GM10248 (cell line): ENCODE data around the gene CISD2.

ENCODE experiments used
- CTCF ChIA-PET: fragments of 300-600 bp; sonication (Branson Sonifier 250); formaldehyde crosslinking; extraction: SDS; loops from one replicate; lab custom pipeline; 2021; ENCODE audit warnings: antibody characterized with exemption; lab: Yijun Ruan, JAX
- POLR2A ChIA-PET: fragments of 350-650 bp; sonication (Branson Sonifier 250); formaldehyde crosslinking; extraction: SDS; loops from one replicate; lab custom pipeline; 2020; ENCODE audit warnings: antibody characterized with exemption; lab: Yijun Ruan, JAX
- DNase-seq: peaks from one replicate; pipeline ENCODE4 v3.0.0; 2012; ENCODE audit errors: extremely low spot score
- TF ChIP-seq, protein P1 (sequence below): IDR thresholded peaks from 2 replicates; pipeline ENCODE4 v1.5.1; 2012; ENCODE audit warnings: mild to moderate bottlenecking, low read depth; ENCODE audit errors: extremely low read depth, missing control alignments, control extremely low read depth

Gene CISD2

DNA sequence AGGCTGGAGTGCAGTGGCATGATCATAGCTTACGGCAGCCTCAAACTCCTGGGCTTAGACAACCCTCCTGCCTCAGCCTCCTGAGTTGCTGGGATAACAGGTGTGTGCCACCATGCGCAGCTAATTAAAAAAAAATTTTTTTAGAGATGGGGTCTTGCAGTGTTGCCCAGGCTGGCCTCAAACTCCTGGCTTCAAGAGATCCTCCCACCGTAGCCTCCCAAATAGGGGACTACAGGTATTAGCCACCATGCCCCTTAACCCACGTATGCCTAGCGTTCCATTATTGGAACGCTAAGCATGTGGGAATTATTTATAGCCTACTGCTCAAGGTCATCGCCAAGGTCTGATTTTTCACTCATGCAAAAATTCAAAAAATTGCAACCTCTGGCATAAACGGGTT is 21.1 kb upstream of the CISD2 start:
- ChIA-PET CTCF (interaction anchor here (1.0 kb wide), 1 partner anchor 10 kb away, joined by 3 read pairs; no protein-coding TSS in a partner anchor), POLR2A (no interaction called here)

GRCh38 chr4:102849579-102850104 is 19.1 kb upstream of the CISD2 start:
- POLR2A ChIA-PET: no interaction called here
- TF ChIP-seq, protein P1, sequence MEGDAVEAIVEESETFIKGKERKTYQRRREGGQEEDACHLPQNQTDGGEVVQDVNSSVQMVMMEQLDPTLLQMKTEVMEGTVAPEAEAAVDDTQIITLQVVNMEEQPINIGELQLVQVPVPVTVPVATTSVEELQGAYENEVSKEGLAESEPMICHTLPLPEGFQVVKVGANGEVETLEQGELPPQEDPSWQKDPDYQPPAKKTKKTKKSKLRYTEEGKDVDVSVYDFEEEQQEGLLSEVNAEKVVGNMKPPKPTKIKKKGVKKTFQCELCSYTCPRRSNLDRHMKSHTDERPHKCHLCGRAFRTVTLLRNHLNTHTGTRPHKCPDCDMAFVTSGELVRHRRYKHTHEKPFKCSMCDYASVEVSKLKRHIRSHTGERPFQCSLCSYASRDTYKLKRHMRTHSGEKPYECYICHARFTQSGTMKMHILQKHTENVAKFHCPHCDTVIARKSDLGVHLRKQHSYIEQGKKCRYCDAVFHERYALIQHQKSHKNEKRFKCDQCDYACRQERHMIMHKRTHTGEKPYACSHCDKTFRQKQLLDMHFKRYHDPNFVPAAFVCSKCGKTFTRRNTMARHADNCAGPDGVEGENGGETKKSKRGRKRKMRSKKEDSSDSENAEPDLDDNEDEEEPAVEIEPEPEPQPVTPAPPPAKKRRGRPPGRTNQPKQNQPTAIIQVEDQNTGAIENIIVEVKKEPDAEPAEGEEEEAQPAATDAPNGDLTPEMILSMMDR: no peak
- CTCF ChIA-PET: interaction anchor here (1.0 to 2.1 kb wide), 3 partner anchors 12 to 17 kb away, joined by 3 to 12 read pairs (median 3); no protein-coding TSS in a partner anchor
- no peak for DNase-seq

More for the DNA sequence above, 21.1 kb upstream of the CISD2 start:
- no peak for DNase-seq
- TF ChIP-seq, protein P1: no peak

DNA sequence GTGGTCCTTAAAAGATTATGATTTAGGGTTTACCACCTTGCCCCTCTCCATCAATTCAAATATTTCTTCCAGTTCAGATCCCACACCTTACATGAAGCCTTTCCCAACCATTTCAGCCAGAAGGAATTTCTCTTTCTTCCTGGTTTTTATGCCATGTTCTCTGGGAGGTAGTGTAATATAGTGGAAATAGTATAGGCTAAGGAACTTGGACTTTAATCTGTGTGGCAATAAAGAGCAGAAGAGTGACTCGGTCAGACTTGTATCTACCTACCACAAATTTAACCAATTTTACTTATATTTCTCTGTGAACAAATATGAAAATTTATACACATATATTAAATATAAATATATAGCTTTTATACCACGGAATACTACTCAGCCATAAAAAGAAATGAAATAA is 18.4 kb upstream of the CISD2 start:
- ChIA-PET POLR2A (interaction anchor here (0.8 kb wide), 1 partner anchor 22 kb away, joined by 4 read pairs; no protein-coding TSS in a partner anchor), CTCF (interaction anchor here (1.0 to 2.1 kb wide), 3 partner anchors 13 to 17 kb away, joined by 3 to 12 read pairs (median 3); no protein-coding TSS in a partner anchor)
- no peak for DNase-seq
- TF ChIP-seq, protein P1: no peak

DNA sequence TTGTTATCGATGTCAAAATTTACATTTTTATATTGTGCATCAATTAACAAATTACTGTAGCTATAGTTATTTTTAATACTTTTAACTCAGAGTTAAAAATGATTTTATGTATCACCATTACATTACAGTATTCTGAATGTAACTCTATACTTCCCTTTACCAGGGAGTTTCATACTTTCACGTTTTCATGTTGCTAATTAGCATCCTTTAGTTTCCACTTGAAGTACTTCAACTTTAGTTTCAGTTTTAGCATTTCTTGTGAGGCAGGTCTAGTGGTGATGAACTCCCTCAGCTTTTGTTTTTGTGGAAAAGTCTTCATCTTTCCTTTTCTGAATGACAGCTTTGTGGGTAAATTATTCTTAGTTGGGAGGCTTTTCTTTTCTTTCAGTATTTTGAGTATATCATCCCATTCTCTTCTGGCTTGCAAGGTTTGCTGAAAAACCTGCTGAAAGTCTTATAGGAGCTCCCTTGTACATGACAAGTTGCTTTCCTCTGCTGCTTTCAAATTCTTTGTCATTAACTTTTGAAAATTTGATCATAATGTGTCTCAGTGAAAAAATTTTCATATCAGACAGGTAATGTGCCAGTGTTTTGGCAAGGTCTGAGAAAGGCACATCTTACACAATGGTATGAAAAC is 9.8 kb upstream of the CISD2 start:
- ChIA-PET CTCF (interaction anchor here (1.0 to 1.6 kb wide), 2 partner anchors 26 to 30 kb away, joined by 3 read pairs; no protein-coding TSS in a partner anchor), POLR2A (no interaction called here)
- TF ChIP-seq, protein P1: no peak
- DNase-seq: no peak

- CTCF ChIA-PET: interaction anchor here (0.8 kb wide), 2 partner anchors 8 to 9 kb away, joined by 3 read pairs; no protein-coding TSS in a partner anchor
- DNase-seq: no peak
- TF ChIP-seq, protein P1: no peak
- POLR2A ChIA-PET: no interaction called here
Observed at GRCh38 chr4:102860611-102861324, 8.0 kb upstream of the CISD2 start.

- POLR2A ChIA-PET: no interaction called here
Observed at GRCh38 chr4:102862016-102862415, 6.8 kb upstream of the CISD2 start.

More at GRCh38 chr4:102862016-102862415, 6.8 kb upstream of the CISD2 start:
- TF ChIP-seq, protein P1: no peak
- DNase-seq: no peak
- CTCF ChIA-PET: interaction anchor here (0.8 kb wide), 1 partner anchor 9 kb away, joined by 3 read pairs; no protein-coding TSS in a partner anchor
